Suppressor macrophage (primary cell): ENCODE data around the gene PDPN.
"Not testable (repeated sequence)": the region's sequence is repeated elsewhere in the genome, so short reads cannot be mapped to it uniquely, and the experiment has no call there.

Experiments
- DNase-seq, 4 experiments: peaks; one replicate each; pipeline ENCODE4 v3.0.0-alpha.2; 2020 to 2022
- total RNA-seq, 17 experiments: gene quantifications; one replicate each; lab custom pipeline; 2026; ENCODE audit warnings: mixed read lengths in 6 of 17, inconsistent platforms in 3 of 17; lab: John Stamatoyannopoulos, UW

Gene PDPN, protein sequence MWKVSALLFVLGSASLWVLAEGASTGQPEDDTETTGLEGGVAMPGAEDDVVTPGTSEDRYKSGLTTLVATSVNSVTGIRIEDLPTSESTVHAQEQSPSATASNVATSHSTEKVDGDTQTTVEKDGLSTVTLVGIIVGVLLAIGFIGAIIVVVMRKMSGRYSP
- 1.8 to 21.8 (median 12.1) reads per million in 17 experiments for total RNA-seq

DNA sequence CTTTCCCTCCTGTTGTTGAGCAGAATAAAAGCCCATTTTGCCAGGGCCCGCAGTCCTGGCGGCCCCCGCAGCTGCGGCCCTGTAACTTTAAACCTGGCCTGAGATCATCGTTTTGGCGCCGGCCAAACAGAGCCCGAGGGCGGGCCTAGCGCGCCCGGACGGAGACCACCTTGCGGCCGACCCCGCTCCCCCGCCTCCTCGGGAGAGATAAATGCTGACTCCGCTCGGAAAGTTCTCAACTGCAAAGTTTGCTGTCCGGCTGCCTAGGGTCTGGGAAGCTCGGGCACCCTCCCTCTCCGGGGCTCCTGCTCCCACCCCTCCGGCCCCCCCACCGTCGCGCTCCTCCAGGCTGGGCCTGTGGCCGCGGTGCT is at the start of gene PDPN:
PDPN (plus strand) TSS at position 238 of the 371 bp plus-strand sequence. CDS start 202 bp downstream, outside the sequence.
- peak in 2 of 4 experiments; percentile 15 to 20 for DNase-seq

DNA sequence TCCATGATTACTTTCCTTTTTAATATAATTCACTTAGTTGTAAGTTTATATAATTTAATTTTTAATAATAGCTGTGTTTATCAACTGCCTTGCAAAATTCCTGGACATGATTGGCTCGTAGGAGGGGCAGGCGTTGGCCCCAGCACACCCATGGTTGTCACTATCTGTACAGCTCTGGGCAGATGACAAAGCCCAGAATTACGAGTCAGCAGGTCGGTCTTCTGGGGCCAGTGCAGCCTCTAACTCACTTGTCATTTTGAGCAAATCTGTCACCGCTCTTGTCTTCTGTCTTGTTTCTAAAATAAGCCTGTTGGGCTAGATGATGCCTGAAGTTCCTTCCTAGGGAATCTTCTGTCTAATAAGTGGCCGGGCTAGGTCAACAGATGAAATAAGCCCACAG is 48.4 kb upstream of the PDPN start:
- no peak for DNase-seq

DNA sequence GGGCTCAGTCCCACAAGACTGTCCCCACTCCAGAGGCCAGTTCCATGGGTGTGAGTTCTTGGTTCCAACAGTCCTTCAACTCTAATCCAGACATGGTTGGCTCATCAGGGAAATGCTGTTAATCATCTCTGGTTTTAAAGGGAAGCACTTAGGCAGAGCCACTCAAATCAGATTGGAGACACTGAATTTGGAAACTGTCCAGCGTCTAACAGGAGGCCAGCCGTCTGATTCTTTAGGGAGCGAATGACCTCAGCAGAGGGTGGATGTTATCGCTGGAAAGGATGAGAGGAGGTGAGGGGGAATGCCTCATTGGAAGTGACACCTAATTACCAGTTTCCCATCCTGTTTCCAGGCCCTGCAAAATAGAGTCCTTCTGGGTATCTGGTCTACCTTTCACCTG is 47.1 kb upstream of the PDPN start:
- DNase-seq, result no peak

DNA sequence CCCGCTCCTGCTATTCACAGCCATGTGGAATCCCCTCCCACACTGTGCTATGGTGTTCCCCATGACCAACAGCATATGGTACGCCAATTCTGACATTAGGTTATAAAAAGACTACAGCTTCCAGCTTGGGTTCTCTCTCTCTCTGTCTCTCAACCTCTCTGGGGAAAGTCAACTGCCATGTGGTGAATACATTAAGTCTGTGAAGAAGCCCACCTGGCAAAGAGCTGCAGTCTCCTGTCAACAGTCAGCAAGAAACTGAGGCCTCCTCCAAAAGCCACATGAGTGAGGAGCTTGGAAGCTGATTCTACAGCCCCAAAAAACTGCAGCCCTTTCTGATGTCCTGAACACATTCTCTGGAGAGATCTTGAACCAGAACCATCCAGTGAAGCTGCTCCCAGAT is 44.8 kb upstream of the PDPN start:
- DNase-seq, result no peak

DNA sequence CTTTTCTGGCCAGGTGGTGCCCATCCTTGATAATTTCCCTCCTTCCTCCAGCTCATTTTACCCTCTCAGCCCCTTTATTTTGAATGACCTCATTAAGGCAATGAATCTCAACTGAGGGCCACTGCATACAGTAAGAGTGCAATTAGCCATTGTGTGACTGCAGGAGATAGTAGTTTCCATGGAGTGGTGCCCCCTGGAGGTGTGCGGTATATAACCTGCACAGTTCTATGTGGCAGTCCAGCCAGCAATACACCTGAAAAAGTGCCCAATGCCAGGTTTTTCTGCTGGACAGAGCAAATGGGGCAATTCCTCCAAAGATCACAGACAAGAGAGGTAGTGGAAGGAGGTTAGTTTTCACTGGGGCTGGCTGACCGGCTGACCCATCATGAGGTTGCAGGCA is 43.9 kb upstream of the PDPN start:
- DNase-seq, result no peak

DNA sequence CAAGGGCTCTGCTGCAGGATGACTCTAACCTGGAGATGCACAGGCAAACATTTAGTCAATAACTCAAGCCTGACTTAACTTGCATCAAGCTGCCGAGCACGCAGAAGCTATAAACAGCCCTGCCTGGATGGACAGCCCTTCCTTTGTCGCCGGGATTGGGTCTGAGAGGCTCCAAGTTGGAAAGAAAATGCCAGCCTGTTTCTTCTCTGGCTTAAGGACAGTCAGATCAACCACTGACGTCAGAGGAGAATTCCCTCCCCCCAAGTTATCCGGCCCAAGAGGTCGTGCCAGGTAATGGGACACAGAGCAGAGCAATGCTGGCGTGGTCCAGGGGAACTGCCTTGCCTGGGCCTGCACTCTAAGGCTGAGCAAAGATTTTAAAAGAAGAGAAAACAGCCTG is 42.8 kb upstream of the PDPN start:
- DNase-seq, result no peak

DNA sequence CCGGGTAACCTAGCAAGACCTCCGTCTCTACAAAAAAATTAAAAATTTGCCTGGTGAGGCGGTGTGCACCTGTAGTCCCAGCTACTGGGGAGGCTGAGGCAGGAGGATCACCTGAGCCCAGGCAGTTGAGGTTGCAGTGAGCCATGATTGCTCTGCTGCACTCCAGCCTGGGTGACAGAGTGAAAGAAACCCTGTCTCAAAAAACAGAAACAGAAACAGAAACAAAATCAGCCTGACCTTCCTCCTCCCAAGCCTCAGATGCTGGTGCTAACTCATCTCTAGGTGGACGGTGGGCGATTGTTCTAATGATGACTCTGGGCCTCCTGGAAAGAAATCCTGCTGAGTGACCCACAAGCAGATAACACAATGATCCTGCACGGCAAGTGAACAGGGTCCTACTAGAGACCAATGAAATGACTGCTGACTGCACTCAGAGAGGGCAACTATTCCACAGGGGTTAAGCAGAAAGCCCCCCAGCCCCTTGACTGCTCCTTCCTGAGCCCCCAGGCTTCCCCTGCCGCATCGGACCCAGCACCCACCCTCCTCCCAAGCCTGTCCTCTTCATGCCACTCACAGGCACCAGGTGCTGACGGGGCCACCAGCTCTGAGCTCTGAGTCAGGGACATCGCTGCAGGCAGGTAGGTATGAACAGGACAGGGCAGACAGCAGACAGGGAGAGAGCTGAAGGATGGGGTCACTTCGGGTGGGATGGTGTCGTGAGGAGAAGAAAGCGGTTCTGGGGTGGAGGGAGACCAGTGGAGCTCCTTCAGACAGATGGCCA is 42.0 kb upstream of the PDPN start:
- DNase-seq, result no peak

DNA sequence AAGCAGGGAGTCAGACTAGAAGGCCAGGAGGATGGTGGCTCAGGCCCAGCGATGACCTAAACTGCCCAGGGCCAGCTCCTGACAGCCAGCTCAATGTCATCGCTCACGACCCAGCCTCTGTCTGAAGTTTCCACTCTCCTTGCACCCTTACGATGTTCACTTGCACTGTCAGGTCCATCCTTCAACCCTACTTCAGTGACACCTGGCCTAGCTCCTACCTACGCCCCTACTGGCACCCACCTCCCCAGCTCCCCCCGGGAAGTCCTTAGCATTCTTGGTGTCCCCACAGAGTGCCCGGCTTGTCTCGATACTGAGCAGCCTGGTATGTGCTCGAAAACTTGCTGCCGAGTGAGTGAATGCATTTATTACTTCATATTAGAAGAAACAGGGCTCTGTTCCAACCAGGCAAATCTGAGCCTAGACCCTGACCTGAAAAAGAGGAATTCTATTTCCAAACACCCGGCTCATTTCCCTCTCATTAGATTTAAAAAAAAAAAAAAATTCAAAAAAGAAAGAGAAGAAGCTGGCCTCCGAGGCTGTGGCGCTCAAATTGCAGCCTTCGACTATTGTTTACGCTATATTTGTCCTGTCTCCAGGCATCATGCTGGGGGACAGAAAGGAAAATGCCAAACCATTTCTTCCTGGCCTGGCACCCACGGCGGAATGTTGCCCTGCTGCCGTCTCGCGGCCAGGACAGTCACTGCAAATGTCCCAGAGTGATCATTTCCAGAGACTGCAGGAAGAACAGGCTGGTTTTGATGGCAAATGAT is 40.0 kb upstream of the PDPN start:
- DNase-seq, result peak; percentile 25 to 50 (median 41)

DNA sequence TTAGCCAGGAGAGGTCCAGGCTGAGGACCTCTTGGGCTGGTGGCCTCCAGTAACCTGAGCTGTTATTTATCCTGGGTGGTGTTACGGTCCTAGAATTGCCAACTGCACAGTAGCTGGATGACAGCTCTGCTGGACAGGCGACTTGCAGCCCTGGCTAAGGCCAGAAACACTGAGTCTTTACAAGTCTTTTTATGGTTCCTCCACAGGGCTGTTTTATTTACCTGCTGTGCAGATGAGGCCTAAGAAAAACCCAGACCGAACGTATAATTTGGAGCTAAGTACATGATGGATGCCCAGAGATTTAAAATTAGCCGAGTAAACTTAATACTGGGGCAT is 39.4 kb upstream of the PDPN start:
- DNase-seq, result no peak

DNA sequence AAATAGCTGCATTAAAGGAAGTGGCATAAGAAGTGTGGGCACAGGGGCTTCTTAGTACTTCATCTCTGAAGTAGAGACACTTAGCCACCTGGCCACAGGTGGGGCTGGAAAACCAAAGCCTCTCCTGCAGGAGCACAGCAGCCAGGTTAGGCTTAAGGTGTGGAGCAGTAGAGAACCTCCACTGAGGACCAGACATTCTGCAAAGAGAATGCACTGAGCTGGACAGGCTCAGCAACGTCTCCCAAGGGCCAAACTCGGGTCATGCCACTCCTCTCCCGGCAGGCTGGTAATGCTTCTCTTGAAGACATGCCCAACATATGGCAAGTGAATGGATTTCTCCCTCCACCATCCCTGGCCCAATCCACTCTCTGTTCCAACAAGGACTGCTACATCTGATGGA is 36.8 kb upstream of the PDPN start:
- DNase-seq, result no peak

DNA sequence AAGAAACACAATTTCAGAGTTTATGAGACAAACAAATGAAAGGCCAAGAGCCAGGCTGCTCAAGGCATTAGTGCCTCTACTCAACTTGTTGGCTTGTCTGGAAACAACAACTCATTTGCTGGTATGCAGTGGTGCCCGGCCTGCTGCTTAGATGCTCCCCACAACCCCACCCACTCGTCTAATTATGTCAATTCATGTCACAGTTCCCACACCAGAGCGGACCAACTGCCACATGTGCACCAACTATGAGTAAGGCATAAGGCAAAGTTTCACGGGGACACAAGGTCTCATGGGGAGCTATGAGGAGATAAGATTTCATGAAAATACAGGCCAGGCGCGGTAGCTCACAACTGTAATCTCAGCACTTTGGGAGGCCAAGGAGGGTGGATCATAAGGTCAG is 35.4 kb upstream of the PDPN start:
- no peak for DNase-seq

DNA sequence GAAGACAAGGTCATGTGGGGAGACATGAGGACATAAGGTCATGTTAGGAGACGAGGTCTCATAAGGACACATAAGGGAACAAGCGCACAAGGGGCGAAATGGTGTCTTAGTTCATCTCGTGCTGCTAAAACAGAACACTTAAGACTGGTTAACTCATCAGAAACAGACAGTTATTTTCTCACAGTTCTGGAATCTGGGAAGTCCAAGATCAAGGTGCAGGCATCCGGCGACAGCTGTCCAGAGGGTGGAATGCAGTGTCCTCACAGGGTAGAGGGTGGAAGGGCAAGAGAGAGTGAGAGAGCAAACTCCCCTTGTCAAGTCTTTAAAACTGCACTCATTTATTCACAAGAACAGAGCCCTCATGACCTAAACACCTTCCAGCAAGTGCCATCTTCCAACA is 34.6 kb upstream of the PDPN start:
- no peak for DNase-seq

DNA sequence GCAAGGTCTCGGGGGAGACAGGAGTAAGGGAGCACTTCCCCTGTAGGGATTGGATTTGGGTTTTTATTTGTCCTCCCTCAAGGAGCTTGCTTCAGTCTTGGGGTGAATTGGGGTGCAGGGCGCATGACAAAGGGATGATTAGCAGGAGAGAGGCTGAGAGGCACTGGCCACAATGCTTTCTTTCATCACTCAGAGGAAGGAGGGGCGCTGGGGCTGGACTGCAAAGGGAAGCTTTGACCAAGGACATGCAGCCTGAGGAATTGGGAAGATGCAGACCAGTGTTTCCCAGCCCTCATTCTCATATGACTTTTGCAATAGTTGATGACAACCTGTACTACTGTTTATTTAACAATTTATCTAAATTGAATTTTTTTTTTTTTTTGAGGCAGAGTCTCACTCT is 34.1 kb upstream of the PDPN start:
- peak in 1 of 4 experiments; percentile 5 for DNase-seq

DNA sequence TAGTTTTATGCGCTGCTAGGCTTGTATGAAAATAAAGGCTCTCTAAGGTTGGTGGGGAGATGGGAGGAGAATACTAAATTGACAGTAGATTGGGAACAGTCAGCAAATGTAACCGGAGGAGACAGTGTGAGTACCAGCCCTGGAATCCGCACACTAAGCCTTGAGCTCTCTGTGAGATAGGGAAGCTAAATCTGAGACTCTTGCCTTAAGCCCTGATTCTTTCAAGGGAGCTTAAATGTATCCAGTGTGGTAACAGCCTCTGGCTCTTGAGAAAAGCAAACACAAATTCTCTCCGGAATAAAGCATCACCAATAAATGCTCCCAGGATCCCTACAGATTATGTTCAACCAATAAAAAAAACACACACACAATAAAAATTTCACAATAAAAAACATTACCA is 33.0 kb upstream of the PDPN start:
- DNase-seq, result no peak

DNA sequence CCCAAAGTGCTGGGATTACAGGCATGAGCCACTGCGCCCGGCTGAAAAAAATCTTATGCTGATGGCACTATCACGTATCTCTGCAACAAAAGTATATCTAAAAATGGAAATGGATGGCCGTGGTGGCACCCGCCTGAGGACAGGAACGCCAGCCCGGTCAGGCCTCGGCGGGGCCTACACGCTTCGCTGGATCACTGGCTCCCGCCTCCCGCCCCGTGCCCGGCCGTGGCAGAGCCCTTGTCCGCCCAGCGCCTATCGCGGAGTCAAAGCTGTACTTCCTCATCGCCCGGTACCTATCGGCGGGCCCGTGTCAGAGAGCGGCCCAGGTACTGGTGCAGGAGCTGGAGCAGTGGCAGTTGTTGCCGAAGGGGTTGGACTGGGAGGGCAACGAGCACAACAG is 28.8 kb upstream of the PDPN start:
- no peak for DNase-seq

DNA sequence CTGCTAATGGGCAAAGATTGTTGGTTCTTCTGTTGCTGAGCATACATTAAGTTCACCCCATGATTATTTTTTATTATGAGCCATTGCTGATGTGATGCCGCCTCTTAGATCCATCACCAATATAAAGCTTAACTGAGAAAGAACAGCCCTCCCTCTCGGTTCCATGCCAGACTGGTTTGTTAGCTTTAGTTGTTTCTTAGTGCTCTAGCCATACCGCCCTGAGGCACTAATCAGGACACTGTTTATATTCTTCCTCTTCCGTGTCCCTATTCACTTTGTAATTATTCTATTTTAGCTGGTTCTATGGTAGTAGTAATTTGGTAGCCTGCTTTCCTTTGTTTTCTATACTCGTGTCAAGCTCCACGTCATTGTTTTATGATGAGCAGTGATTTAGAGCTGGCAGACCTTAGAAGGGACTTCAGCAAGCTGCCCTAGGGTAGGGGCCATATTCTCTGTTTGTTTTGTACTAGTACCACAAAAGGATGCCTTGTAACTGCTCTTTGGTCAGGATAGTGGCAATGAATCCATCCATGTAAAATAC is 27.3 kb upstream of the PDPN start:
- DNase-seq, result no peak

DNA sequence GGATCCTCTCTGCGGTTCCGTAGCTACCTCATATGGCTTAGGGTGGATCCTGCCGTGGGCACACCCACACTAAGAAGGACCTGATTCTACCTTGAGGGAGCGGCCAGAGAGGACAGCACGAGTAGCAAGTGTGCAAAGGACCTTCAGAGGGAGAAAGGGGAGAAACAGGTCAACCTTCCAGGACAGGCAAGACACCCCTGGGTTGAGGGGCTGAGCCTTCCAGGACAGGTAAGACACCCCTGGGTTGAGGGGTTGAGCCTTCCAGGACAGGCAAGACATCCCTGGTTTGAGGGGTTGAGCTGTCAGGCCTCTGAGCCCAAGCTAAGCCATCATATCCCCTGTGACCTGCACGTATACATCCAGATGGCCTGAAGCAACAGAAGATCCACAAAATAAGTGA is 23.1 kb upstream of the PDPN start:
- no peak for DNase-seq

DNA sequence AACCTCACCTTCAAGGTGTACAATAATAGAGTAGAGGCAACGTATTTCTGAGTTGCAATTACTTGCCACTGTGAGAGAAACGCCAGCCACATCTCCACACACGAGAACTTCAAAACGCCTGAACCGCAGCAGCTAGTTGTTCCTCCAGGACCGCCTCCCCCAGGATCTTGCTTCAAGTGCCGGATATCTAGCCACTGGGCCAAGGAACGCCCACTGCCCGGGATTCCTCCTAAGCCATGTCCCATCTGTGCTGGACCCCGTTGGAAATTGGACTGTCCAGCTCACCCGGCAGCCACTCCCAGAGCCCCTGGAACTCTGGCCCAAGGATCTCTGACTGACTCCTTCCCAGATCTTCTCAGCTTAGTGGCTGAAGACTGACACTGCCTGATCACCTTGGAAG is 20.7 kb upstream of the PDPN start:
- DNase-seq, result not testable (repeated sequence)

DNA sequence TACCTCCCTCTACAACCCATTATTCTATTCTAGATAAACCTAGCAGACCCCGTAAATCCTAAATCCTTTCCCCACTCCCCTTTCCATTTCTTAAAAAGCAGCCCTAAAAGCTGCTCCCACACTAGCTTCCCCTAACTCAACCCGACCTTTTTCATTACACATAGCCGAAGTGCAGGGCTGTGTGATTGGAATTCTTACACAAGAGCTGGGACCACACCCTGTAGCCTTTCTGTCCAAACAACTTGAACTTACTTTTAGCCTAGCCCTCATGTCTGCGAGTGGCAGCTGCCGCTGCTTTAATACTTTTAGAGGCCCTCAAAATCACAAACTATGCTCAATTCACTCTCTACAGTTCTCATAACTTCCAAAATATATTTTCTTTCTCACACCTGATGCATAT is 19.6 kb upstream of the PDPN start:
- DNase-seq, result no peak

DNA sequence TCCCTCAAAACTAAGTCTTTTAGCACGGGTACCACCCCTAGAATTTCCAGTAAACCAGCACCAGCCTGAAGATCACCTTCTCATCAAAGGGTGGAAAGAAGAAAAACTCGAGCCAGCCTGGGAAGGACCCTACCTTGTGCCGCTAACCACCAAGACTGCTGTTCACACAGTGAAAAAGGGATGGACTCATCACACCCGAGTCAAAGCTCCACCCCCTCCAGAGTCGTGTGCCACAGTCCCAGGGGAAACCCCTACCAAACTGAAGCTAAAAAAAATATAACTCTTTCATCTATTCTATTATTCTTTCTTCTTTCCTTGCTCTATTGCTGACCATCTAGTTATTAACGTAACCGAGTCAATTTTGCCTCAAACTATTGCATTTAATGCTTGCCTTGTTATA is 13.2 kb upstream of the PDPN start:
- DNase-seq, result not testable (repeated sequence)

DNA sequence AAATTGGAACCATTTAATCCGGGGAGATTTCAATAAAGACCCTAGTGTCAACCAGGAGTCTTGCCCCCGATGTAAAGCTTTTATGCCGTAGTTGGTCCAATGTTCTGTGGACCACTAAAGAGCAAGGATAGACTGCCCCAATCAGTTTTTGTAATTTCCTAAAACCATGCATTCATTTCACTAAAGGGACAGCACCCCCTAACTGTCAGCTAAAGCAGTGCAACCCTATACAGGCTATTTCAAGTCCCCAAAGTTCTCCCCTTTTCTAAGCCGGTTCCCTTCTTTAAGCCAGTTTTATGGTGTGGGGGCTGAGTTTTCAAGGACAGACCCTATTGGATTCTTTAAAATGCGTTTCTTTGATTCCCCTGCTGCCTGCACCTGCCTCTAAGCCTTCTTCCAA is 12.7 kb upstream of the PDPN start:
- peak in 1 of 4 experiments; percentile 34 for DNase-seq

DNA sequence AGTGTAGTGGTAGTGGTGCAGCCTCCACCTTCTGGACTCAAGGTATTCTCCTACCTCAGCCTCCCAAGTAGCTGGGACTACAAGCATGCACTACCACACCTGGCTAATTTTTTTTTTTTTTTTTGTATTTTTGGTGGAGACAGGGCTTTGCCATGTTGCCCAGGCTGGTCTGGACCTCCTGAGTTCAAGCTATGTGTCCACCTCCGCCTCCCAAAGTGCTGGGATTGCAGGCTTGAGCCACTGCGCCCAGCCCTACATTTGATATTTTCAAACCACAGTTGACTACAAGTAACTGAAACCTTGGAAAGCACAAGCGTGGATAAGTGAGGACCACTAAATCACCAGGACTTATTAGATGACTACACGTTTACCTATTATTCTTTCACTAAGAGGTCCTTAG is 10.0 kb upstream of the PDPN start:
- no peak for DNase-seq

DNA sequence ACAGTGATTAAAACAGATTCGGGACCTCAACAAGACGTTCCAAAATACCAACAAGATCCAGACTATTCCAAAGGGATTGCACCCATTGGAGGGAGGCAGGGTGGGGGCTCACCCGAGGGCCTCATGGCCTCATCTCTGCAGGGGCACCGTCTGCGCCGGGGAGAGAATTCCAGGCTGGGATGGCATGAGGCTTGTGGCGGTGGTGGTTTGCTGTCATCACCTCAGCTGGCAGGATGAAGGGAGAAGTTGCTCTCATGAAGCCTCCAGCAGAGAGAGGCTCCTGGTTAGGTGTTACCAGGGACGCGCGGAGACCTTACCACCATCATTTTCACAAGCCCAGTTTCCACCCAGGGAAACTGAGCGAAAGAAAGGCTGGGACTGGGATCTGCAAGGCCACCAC is 6.7 kb upstream of the PDPN start:
- no peak for DNase-seq

DNA sequence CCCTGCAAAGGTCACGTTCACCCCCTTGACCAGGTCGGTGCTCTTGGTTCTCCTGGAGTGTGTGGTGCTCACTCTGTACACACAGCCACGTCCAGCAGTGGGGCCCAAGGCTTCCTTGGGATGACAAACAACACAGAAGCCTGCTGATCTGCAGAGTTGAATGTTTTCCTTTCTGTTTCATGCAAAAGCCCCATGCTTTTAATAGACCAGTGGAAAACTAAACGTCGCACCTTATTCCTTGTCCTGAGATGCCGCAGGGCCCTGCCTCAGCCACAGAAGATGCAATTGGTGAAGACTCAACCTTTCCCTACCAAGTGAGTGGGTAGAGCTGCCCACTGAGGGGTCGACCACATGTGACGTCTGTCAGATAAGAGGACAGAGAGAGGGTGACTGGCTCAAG is 5.8 kb upstream of the PDPN start:
- no peak for DNase-seq
